Trophoblast cell (in vitro differentiated cells and primary cell): ENCODE results near the gene CBL.

Source experiments
- DNase-seq, 2 donors: peaks; one replicate each; pipeline ENCODE4 v3.0.0-alpha.2; 2016
- H2AFZ ChIP-seq: 2 replicates; pipeline ENCODE4 v1.6.1; 2013; ENCODE audit warnings: low read length, moderate library complexity, mild to moderate bottlenecking; ENCODE audit not compliant: insufficient read depth, poor library complexity
- H2AK5ac ChIP-seq: 2 replicates; pipeline ENCODE4 v1.6.1; 2013; ENCODE audit warnings: mild to moderate bottlenecking, low read length
- H2BK120ac ChIP-seq: 2 replicates; pipeline ENCODE4 v1.6.1; 2013; ENCODE audit warnings: low read length, mild to moderate bottlenecking, moderate library complexity; ENCODE audit not compliant: insufficient read depth, poor library complexity
- H2BK12ac ChIP-seq: 2 replicates; pipeline ENCODE4 v1.6.1; 2013; ENCODE audit warnings: mild to moderate bottlenecking, low read length, moderate library complexity
- H2BK5ac ChIP-seq: 2 replicates; pipeline ENCODE4 v1.6.1; 2013; ENCODE audit warnings: low read length, low read depth, moderate library complexity, mild to moderate bottlenecking; ENCODE audit not compliant: poor library complexity
- H3K14ac ChIP-seq: 2 replicates; pipeline ENCODE4 v1.6.1; 2013; ENCODE audit warnings: mild to moderate bottlenecking, low read length
- H3K18ac ChIP-seq: 2 replicates; pipeline ENCODE4 v1.6.1; 2013; ENCODE audit warnings: mild to moderate bottlenecking, low read length
- H3K23ac ChIP-seq: 2 replicates; pipeline ENCODE4 v1.6.1; 2013; ENCODE audit warnings: low read length
- H3K27ac ChIP-seq: 2 replicates; pipeline ENCODE4 v1.5.1; 2013; ENCODE audit warnings: low read depth, mild to moderate bottlenecking, inconsistent platforms, low read length, moderate library complexity
- H3K27me3 ChIP-seq: 2 replicates; pipeline ENCODE4 v1.6.1; 2013; ENCODE audit warnings: inconsistent platforms, mild to moderate bottlenecking, low read length, moderate library complexity; ENCODE audit not compliant: insufficient read depth
- H3K36me3 ChIP-seq, 2 experiments: 1 replicate in 1 of 2; 2 replicates in 1 of 2; pipeline ENCODE4 v1.6.1; 2013; ENCODE audit warnings: low read length in 2 of 2, mild to moderate bottlenecking in 2 of 2, moderate library complexity in 1 of 2; ENCODE audit not compliant: insufficient read depth in 2 of 2, control insufficient read depth in 1 of 2
- H3K4ac ChIP-seq: 2 replicates; pipeline ENCODE4 v1.6.1; 2013; ENCODE audit warnings: low read depth, mild to moderate bottlenecking, low read length, moderate library complexity
- H3K4me1 ChIP-seq, 2 experiments: 1 replicate in 1 of 2; 2 replicates in 1 of 2; pipeline ENCODE4 v1.6.1; 2013; ENCODE audit warnings: low read length in 2 of 2, mild to moderate bottlenecking in 2 of 2, moderate library complexity in 1 of 2; ENCODE audit not compliant: insufficient read depth in 2 of 2, control insufficient read depth in 1 of 2
- H3K4me2 ChIP-seq: 2 replicates; pipeline ENCODE4 v1.6.1; 2013; ENCODE audit warnings: inconsistent platforms, mild to moderate bottlenecking, low read length, moderate library complexity
- H3K4me3 ChIP-seq: 2 replicates; pipeline ENCODE4 v1.5.1; 2013; ENCODE audit warnings: mild to moderate bottlenecking, low read depth, low read length, inconsistent platforms
- H3K79me1 ChIP-seq: one replicate; pipeline ENCODE4 v1.6.1; 2013; ENCODE audit warnings: low read length
- H3K79me2 ChIP-seq: 2 replicates; pipeline ENCODE4 v1.6.1; 2013; ENCODE audit warnings: low read length, mild to moderate bottlenecking; ENCODE audit not compliant: control insufficient read depth, insufficient read depth, poor library complexity
- H3K9ac ChIP-seq: 2 replicates; pipeline ENCODE4 v1.6.1; 2013; ENCODE audit warnings: mild to moderate bottlenecking, low read length
- H3K9me3 ChIP-seq: 2 replicates; pipeline ENCODE4 v1.6.1; 2013; ENCODE audit warnings: low read depth, mild to moderate bottlenecking, control low read depth, inconsistent platforms, low read length; ENCODE audit not compliant: insufficient read depth
- H4K12ac ChIP-seq: 2 replicates; pipeline ENCODE4 v1.6.1; 2013; ENCODE audit warnings: low read depth, mild to moderate bottlenecking, low read length, moderate library complexity
- H4K8ac ChIP-seq: 2 replicates; pipeline ENCODE4 v1.6.1; 2013; ENCODE audit warnings: low read depth, mild to moderate bottlenecking, low read length, moderate library complexity
- H4K91ac ChIP-seq: one replicate; pipeline ENCODE4 v1.6.1; 2013; ENCODE audit warnings: low read depth, mild to moderate bottlenecking, low read length, moderate library complexity
- WGBS: extraction: QIAGEN DNeasy Blood & Tissue Kit; methylation state at CpG from one replicate; pipeline ENCODE4 v1.1.7; 2013; ENCODE audit warnings: missing lambda C conversion rate; ENCODE audit not compliant: insufficient read length, insufficient coverage; ENCODE audit errors: extremely low coverage; 5-methylcytosine and 5-hydroxymethylcytosine counted together

CBL gene

GRCh38 chr11:119258180-119258579 lies 52.0 kb downstream of the CBL start:
- H3K14ac ChIP-seq = no peak overlapping the region
- no peaks in the 10 kb centered on the region for H3K79me2 ChIP-seq
- H3K9me3 ChIP-seq = no peaks in the 10 kb centered on the region
- no peaks in the 10 kb centered on the region for H3K27me3 ChIP-seq
- no peak overlapping the region for H2AK5ac ChIP-seq
- no peak overlapping the region for H3K4me3 ChIP-seq
- no peak overlapping the region for H2AFZ ChIP-seq
- peaks cover 0 to 4% of the 10 kb centered on the region in 2 experiments for H3K36me3 ChIP-seq
- peak in 1 of 2 donors; percentile 10 for DNase-seq
- no peak overlapping the region for H2BK5ac ChIP-seq
- no peak overlapping the region for H3K23ac ChIP-seq
- no peak overlapping the region for H2BK120ac ChIP-seq
- H4K91ac ChIP-seq = no peak overlapping the region
- no peak overlapping the region for H4K8ac ChIP-seq
- no peak overlapping the region for H3K9ac ChIP-seq
- H3K18ac ChIP-seq = no peak overlapping the region
- H3K4ac ChIP-seq = no peak overlapping the region
- H4K12ac ChIP-seq = no peak overlapping the region
- H2BK12ac ChIP-seq = no peak overlapping the region
- H3K4me1 ChIP-seq = no peaks in the 10 kb centered on the region
- H3K27ac ChIP-seq = no peak overlapping the region
- no CpG with 5 or more reads among the region's 5 CpGs for WGBS
- no peak overlapping the region for H3K4me2 ChIP-seq
- no peaks in the 10 kb centered on the region for H3K79me1 ChIP-seq

- WGBS = no CpG with 5 or more reads among the region's 3 CpGs
- Histone ChIP-seq H3K27ac (no peak overlapping the region), H4K91ac (no peak overlapping the region)
Observed at GRCh38 chr11:119258983-119259382, 52.8 kb downstream of the CBL start.

GRCh38 chr11:119262668-119263351 lies 56.7 kb downstream of the CBL start:
- no peak overlapping the region for H2BK12ac ChIP-seq
- H2BK5ac ChIP-seq = no peak overlapping the region
- H3K4ac ChIP-seq = no peak overlapping the region
- no peak overlapping the region for H3K23ac ChIP-seq
- no peaks in the 10 kb centered on the region for H3K4me1 ChIP-seq
- H3K27ac ChIP-seq = no peak overlapping the region
- no peak overlapping the region for H3K14ac ChIP-seq
- no peak overlapping the region for H2BK120ac ChIP-seq
- no peak for DNase-seq
- H3K4me2 ChIP-seq = no peak overlapping the region
- H4K8ac ChIP-seq = no peak overlapping the region
- H3K79me1 ChIP-seq = no peaks in the 10 kb centered on the region
- no peaks in the 10 kb centered on the region for H3K27me3 ChIP-seq
- H2AK5ac ChIP-seq = no peak overlapping the region
- H4K12ac ChIP-seq = no peak overlapping the region
- no peak overlapping the region for H3K4me3 ChIP-seq
- no peak overlapping the region for H3K18ac ChIP-seq
- no peak overlapping the region for H4K91ac ChIP-seq
- no CpG with 5 or more reads among the region's 5 CpGs for WGBS
- no peak overlapping the region for H2AFZ ChIP-seq
- no peaks in the 10 kb centered on the region for H3K36me3 ChIP-seq
- no peaks in the 10 kb centered on the region for H3K79me2 ChIP-seq
- H3K9ac ChIP-seq = no peak overlapping the region
- H3K9me3 ChIP-seq = no peaks in the 10 kb centered on the region

More at GRCh38 chr11:119258983-119259382, 52.8 kb downstream of the CBL start:
- Histone ChIP-seq H3K36me3 (peaks cover 0 to 4% of the 10 kb centered on the region in 2 experiments), H2BK5ac (no peak overlapping the region), H2AFZ (no peak overlapping the region), H3K79me2 (no peaks in the 10 kb centered on the region), H2AK5ac (no peak overlapping the region), H2BK120ac (no peak overlapping the region), H3K4ac (no peak overlapping the region), H4K12ac (no peak overlapping the region), H3K27me3 (no peaks in the 10 kb centered on the region), H3K23ac (no peak overlapping the region), H3K4me1 (no peaks in the 10 kb centered on the region), H3K79me1 (no peaks in the 10 kb centered on the region), H3K4me3 (no peak overlapping the region), H2BK12ac (no peak overlapping the region), H4K8ac (no peak overlapping the region), H3K9me3 (no peaks in the 10 kb centered on the region), H3K14ac (no peak overlapping the region), H3K9ac (no peak overlapping the region), H3K4me2 (no peak overlapping the region), H3K18ac (no peak overlapping the region)
- no peak for DNase-seq

- no peak overlapping the region for H2BK5ac ChIP-seq
- no peak for DNase-seq
- H3K27ac ChIP-seq = no peak overlapping the region
- H3K79me1 ChIP-seq = no peaks in the 10 kb centered on the region
- H2AK5ac ChIP-seq = no peak overlapping the region
- H4K91ac ChIP-seq = no peak overlapping the region
- no peaks in the 10 kb centered on the region for H3K9me3 ChIP-seq
- H2BK120ac ChIP-seq = no peak overlapping the region
- H3K4ac ChIP-seq = no peak overlapping the region
- H4K12ac ChIP-seq = no peak overlapping the region
- H3K36me3 ChIP-seq = no peaks in the 10 kb centered on the region
- H3K14ac ChIP-seq = no peak overlapping the region
- no peak overlapping the region for H2AFZ ChIP-seq
- H3K4me1 ChIP-seq = no peaks in the 10 kb centered on the region
- no peak overlapping the region for H4K8ac ChIP-seq
- no CpG with 5 or more reads among the region's 3 CpGs for WGBS
- no peak overlapping the region for H2BK12ac ChIP-seq
- no peaks in the 10 kb centered on the region for H3K79me2 ChIP-seq
- H3K27me3 ChIP-seq = no peaks in the 10 kb centered on the region
- no peak overlapping the region for H3K23ac ChIP-seq
- H3K18ac ChIP-seq = no peak overlapping the region
- no peak overlapping the region for H3K4me2 ChIP-seq
- H3K9ac ChIP-seq = no peak overlapping the region
- H3K4me3 ChIP-seq = no peak overlapping the region
Observed at GRCh38 chr11:119263352-119263940, 57.3 kb downstream of the CBL start.
